ENCODE measurements around the gene CCDC83.
"Not testable (repeated sequence)": the region's sequence is repeated elsewhere in the genome, so short reads cannot be mapped to it uniquely, and the experiment has no call there.

The CCDC83 gene

GRCh38 chr11:85840932-85841331 is 14.3 kb upstream of the CCDC83 start:
- not testable (repeated sequence) for FAIRE-seq

DNA sequence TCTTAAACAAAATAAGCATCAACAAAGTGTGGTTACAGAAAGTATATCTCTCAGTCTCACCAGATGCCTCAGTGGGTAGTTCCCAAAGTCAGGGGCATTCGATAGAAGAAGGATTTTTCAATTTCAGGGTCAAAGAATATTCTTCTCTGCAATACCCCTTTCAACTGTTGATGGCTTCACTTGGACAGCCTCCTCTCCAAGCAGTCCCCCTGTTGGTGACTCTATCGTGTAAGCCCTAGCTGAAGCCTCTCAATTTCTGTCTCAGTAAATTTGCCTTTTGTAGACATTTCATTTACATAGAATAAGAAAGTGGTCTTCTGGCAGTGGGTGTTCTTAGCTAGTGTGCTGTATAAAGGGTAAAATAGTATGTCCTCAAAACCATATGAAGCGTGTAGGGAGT is 11.3 kb upstream of the CCDC83 start:
- no peak for FAIRE-seq

- no peak for FAIRE-seq
Observed at GRCh38 chr11:85844439-85845123, 10.6 kb upstream of the CCDC83 start.

DNA sequence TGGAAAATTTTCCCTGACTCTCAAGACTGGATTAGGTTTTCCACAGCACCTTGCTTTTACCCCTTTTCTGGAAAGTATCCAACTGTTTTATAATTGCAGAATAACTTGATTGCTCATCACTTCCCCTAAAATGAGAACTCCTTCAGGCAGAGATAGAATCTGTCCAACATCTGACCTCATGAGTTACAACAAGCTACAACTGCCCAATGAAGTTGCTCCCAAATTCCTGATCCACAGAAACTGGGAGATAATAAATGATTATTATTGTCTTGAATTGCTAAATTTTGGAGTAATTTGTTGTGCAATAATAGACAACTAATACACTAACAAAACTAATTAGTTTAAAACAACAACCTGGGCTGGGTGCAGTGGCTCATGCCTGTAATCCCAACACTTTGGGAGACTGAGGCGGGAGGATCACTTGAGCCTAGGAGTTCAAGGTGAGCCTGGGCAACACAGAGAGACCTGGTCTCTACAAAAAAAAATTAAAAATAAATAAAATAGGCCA is 10.0 kb upstream of the CCDC83 start:
- no peak for FAIRE-seq

GRCh38 chr11:85847436-85847835 is 7.7 kb upstream of the CCDC83 start:
- no peak for FAIRE-seq

- FAIRE-seq = no peak
Observed at GRCh38 chr11:85848006-85848405, 7.2 kb upstream of the CCDC83 start.

GRCh38 chr11:85848556-85848955 is 6.6 kb upstream of the CCDC83 start:
- no peak for FAIRE-seq

GRCh38 chr11:85852754-85853153 is 2.4 kb upstream of the CCDC83 start:
- not testable (repeated sequence) for FAIRE-seq

GRCh38 chr11:85853541-85853940 is 1.6 kb upstream of the CCDC83 start:
- not testable (repeated sequence) for FAIRE-seq

GRCh38 chr11:85854212-85854556 is 999 bp upstream of the CCDC83 start:
- FAIRE-seq = no peak

- no peak for FAIRE-seq
Observed at GRCh38 chr11:85854557-85855340, 434 bp upstream of the CCDC83 start.

GRCh38 chr11:85857098-85857497 is 1.9 kb downstream of the CCDC83 start:
- FAIRE-seq = no peak

DNA sequence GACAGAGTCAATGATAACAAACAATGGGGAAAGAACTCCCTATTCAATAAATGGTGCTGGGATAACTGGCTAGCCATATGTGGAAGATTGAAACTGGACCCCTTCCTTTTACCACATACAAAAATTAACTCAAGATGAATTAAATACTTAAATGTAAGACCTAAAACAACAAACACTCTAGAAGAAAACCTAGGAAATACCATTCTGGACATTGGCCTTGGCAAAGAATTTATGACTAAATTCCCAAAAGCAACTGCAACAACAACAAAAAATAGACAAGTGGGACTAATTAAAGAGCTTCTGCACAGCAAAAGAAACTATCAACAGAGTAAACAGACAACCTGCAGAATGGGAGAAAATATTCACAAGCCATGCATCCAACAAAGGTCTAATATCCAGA is 4.4 kb downstream of the CCDC83 start:
- FAIRE-seq = not testable (repeated sequence)

- no peak for FAIRE-seq
Observed at GRCh38 chr11:85863855-85864254, 8.7 kb downstream of the CCDC83 start.

DNA sequence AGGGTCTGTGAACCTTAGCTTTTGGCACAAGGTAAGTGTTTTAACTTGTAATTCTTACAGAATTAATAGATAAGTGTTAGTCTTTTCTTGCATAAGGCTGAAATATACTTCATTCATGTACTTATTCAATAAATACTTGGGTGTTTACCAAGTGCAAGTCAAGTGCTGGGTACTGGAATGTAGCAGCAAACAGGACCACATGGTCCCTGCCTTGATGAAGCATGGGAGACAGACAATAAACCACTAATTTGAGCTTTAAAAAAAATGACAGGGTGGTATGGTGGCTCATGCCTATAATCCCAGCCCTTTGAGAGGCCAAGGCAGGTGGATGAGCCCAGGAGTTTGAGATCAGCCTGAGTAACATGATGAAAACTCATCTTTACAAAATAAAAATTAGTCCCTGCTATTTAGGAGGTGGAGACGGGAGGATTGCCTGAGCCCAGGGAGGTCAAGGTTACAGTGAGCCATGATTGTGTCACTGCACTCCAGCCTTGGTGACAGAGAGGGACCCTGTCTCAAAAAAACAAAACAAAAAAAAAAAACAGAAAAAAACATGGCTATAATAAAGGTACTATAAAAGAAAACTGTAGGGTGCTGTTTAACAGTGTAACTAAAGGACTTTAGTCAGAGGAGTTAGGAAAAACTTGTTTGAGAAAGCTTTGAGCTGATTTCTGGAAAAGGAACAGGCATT is 11.1 kb downstream of the CCDC83 start:
- no peak for FAIRE-seq

GRCh38 chr11:85867751-85868150 is 12.6 kb downstream of the CCDC83 start:
- no peak for FAIRE-seq

- FAIRE-seq = no peak
Observed at GRCh38 chr11:85869781-85870180, 14.6 kb downstream of the CCDC83 start.

- FAIRE-seq = no peak
Observed at GRCh38 chr11:85874265-85874664, 19.1 kb downstream of the CCDC83 start.

DNA sequence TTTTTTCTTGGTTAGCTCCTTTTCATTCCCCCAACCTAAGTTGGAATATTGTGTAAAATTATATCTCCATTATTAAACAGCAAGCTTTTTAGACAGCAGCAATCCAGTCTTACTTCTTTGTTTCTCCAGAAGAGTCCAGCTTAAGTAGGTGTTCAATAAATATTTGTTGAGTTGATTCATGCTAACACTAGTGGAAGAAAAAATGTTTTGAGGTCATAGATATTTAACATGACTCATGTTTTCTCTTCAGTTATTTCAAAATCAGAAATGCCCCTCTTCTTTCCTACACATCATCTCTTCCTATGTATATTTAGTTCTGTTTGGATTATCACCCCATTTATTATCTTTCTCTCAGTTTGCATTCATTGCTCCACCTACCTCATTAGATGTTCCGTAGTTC is 20.3 kb downstream of the CCDC83 start:
- FAIRE-seq = no peak

GRCh38 chr11:85884581-85885021 is 29.4 kb downstream of the CCDC83 start:
- FAIRE-seq = no peak

- no peak for FAIRE-seq
Observed at GRCh38 chr11:85886089-85887056, 31.2 kb downstream of the CCDC83 start.

DNA sequence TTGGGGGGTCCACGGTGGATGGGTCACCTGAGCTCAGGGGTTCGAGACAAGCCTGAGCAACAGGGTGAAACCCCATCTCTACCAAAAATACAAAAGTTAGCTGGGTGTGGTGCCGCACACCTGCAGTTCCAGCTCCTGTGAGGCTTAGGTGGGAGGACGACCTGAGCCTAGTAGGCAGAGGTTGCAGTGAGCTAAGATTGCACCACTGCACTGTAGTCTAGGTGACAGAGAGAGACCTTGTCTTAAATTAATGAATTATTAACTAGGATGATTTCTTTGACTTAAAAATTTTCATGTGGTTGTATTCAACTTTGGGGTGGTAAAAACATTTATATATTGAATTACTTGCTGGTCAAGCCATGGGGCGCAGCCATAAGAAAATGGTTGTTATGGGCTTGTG is 33.9 kb downstream of the CCDC83 start:
- FAIRE-seq = no peak

Measured in TTC549 (cell line).